Measurements from ENCODE around the gene EML4.

DNA sequence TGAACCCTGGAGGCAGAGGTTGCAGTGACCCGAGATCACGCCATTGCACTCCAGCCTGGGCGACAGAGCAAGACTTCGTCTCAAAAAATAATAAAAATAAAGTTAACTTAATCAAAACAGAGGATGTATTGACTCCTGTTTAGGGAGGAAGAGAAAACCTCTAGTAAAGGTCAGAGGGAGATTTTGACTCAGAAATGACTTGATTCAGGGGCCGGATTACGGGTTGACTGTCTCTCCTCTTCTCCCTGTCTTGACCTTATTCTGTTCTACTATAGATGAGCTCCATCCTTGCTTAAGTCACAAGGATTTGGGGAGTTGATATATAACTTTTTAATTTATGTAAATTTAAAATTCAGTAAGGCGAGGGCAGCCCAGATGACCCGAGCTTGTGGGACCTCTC, 120.9 kb downstream of the EML4 start:
- TF ChIP-seq, protein P1, sequence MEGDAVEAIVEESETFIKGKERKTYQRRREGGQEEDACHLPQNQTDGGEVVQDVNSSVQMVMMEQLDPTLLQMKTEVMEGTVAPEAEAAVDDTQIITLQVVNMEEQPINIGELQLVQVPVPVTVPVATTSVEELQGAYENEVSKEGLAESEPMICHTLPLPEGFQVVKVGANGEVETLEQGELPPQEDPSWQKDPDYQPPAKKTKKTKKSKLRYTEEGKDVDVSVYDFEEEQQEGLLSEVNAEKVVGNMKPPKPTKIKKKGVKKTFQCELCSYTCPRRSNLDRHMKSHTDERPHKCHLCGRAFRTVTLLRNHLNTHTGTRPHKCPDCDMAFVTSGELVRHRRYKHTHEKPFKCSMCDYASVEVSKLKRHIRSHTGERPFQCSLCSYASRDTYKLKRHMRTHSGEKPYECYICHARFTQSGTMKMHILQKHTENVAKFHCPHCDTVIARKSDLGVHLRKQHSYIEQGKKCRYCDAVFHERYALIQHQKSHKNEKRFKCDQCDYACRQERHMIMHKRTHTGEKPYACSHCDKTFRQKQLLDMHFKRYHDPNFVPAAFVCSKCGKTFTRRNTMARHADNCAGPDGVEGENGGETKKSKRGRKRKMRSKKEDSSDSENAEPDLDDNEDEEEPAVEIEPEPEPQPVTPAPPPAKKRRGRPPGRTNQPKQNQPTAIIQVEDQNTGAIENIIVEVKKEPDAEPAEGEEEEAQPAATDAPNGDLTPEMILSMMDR (conservative IDR thresholded peaks at IDR 0.05) = no peak
- TF ChIP-seq EZH2 (IDR thresholded peaks at IDR 0.05; ENCODE audit: low read depth) = no peak
